NCI-H1417 (cell line): ENCODE results near the gene LKAAEAR1.

ENCODE experiments used
- DNase-seq, 3 experiments: peaks; one replicate each; lab custom pipeline; 2025; lab: John Stamatoyannopoulos, UW

Gene LKAAEAR1

DNA sequence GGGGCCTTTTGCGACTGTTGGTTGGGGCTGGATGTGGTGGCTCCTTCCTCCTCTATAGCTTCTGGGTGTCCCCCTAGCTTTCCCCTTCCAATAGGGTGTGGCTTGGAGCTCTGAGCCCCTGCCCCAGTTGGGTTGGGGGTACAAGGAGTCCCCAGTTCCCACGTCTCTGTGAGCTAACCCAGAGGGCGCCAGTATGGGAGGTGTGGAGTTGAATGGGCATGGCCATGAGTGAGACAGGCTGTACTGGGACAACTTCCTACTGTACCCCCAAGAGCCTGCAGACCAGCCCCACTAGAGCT lies 47.0 kb downstream of the LKAAEAR1 start:
- no peak for DNase-seq

- no peak for DNase-seq
Measured at GRCh38 chr20:64036346-64037198, 47.6 kb downstream of the LKAAEAR1 start.

- no peak for DNase-seq
Measured at GRCh38 chr20:64035933-64036345, 48.3 kb downstream of the LKAAEAR1 start, which contains the start of gene C20orf204. TSS of gene C20orf204 (plus strand) at chr20:64036182. CDS start at chr20:64036324, 142 bp downstream.

GRCh38 chr20:64035066-64035932 lies 48.9 kb downstream of the LKAAEAR1 start:
- no peak for DNase-seq

DNA sequence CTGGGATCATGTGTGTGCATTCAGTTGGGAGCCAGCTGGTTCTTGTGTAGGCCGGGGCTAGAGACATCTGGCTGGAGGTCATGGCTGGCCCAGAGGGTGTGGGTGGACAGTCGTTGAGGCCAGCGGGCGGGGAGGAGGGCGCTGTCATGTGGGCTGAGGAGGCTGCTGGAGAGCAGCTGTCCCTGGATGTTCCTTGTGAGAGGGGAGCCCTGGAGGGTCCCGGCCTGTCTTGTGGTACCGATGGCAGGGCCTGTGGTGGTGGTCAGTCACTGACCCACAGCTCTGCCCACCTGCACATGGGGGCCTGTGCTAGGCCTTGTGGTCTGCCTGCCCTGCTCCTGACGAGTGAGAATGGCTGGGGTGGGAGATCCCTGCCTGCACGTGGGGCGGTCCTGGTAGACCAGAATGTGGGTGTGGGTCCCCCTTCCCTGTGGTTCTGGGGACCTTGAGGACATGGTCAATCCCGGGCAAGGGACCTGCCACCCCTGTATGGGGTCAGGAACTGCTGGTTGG lies 50.2 kb downstream of the LKAAEAR1 start:
- no peak for DNase-seq
